HG03378 (cell line): ENCODE measurements around the gene B4GALT6.
A peak's percentile ranks its signal among the peaks of the same experiment; 100 is the strongest.

Experiments
- ATAC-seq: cut with Tn5 transposase; IDR thresholded peaks from one replicate; pipeline ENCODE4 v1.9.1; 2021; ENCODE audit warnings: mild to moderate bottlenecking, moderate library complexity; ENCODE audit not compliant: unreplicated experiment

The B4GALT6 gene

DNA sequence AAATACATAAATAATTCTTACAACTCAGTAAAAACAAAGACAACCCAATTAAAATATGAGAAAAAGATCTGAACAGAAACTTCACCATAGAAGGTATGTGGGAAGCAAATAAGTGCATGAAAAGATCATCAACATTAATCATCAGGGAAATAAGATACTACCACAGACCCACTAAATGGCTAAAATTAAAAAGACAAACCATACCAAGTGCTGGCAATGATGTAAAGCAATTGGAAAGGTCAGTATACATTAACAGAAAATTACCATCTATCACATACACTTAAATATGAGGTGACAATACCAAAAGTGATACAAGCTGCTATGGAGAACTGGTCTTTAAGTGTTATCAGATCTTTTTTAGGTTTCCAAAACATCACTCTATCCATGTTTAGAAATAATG is 48.0 kb downstream of the B4GALT6 start:
- ATAC-seq = no peak

DNA sequence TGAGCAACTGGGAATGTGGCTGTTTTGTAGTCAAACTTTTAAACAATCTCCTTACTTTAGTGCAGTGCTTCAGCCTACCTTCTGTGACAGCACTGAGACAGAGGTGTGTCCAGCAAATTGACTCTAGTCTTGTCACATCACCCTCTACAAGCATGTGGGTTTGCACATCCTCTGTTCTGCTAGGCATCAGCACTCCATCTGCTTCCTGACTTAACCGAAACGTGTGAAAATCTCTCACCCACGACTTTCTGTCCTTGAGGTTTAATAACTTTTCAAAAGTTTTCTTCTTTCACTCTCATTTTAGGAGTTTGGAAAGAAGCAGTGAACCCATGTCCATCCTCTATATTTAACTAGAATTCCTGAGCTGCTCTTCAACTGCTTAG is 50.1 kb downstream of the B4GALT6 start:
- ATAC-seq = peak; percentile 99

DNA sequence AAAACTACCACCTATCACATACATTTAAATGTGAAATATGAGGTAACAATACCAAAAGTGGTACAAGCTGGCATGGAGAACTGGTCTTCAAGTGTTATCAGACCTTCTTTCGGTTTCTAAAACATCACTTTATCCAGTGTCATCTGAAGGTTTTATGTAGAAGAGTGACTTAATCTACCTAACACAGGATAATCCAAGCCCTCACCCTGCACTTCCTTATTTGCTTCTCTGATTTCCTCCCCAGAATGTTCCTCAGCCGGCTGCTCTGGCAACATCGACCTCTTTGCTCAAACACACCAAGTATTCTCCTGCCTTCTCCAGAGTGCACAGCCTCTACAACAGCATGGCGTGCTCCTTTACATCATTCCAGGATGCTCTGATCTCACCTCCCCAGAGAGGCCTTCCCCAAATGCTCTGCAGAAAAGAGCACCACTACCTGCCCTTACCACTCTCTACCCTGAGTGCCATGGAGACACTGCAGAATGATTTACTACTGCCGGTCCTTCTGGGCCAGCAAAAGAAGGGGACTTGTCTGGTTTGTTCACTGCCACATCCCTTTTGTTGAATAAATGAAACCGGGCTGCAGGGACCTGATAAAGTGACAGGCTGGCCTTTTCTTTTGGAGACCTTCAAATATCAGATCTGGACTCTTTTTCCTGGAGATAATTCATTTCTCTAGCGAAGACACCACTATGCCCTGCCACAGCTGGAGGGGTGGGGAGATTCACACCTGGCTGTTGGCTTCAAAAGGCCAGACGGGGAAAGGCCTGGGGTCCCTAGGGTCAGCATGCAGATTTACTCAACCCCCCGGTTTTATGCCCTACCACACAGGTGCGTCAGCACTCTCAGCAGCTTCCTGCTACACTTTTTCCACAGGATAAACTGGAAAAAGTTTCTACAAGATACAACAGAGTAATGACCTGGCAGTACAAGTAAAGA is 50.7 kb downstream of the B4GALT6 start:
- ATAC-seq = peak; percentile 22

DNA sequence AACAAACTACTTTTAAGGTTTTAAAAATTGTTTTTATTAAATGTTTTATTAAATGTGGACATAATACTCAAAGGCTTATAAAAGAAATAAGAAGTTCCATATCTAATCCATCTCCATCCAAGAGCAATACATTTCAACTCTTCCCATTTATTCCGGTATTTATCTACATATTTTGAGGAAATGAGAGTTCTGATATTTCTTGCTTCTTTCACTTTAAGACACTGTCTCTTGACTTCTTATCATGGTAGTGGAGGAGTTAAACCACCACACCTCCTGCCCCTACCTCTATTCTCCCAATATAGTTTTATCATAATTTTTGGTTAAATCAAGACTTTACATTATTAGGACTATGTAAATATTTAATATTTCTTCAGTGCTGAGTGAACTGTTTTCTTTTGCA is 52.0 kb downstream of the B4GALT6 start:
- ATAC-seq = no peak

DNA sequence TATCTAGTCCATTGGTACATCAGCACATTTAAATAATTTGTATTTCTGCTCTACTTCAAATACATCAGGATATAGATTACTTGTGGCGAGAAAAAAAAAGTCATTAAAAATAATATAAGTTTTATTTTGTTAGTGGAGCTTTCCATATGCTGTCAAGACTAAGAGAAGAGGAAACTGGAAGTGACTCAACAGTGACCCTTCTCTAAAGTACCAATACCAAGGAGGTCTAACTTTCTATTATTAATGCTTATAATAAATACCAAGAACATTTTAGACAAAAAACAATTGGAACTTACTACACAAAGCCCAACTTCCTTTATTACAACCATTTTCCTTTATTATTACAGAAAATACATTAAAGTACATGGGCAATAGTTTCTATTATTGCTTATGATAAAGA is 52.9 kb downstream of the B4GALT6 start:
- ATAC-seq = no peak

DNA sequence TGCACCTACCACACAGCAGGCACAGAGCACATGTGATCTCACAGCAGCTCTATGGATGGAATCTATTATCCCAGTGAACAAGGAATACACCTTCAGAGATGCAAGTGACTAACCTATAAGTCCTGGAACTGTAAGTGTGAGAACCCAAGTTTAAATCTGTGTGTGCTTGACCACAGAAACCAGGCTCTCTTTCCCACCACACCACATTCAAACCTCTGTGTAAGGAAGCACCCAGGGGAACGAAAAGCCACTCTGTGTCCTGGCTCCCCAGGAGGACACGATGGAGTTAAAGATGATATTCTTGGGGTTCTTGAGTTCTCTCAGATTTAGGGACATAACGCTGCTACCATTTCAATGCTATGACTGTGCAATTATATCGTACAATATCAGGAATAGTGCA is 53.8 kb downstream of the B4GALT6 start:
- ATAC-seq = no peak

DNA sequence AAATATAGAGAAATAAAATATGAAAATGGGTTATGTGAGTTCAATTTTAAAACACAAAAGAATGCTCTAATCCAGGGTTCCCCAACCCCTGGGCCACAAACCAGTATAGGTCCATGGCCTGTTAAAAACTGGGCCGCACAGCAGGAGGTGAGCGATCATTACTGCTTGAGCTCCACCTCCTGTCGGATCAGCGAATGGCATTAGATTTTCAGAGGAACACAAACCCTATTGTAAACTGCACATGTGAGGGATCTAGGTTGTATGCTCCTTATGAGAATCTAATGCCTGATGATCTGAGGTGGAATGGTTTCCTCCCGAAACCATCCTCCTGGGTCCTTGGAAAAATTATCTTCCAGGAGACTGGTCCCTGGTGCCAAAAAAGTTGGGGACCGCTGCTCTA is 58.0 kb downstream of the B4GALT6 start:
- ATAC-seq = no peak

DNA sequence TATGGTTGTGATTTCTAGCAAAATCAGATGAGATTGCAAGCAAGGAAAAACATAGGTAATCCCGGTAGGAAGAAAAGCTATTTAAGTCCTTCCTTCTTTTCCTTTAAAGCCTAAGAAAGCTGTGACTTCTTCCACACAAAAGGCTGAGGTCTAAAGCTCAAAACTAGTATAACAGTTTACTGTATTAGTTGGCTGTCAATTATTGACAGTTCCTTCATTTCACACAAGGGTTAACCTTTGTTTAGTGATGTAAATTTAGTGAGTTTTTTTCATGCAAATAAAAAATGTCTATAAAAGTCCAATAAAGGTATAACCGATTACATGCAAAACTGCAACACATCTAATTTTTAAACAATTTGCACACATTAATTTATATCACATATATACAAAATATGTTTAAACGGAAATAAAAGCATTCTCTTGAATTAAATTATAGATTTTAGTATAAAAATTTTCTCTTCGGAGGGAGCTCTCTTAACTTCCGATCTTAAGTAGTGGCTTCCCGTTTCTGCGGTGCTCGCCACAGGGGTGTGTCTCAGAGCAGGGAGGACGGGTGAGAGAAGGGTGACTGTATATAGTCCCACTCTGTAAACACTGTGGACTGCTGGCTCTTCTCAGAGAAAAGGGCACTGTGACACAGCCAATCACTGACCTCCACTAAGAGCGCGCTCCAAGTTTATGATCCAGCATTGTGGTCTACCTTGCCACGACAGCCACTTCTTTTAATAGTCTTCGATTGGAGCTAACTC is 59.3 kb downstream of the B4GALT6 start:
- ATAC-seq = no peak

DNA sequence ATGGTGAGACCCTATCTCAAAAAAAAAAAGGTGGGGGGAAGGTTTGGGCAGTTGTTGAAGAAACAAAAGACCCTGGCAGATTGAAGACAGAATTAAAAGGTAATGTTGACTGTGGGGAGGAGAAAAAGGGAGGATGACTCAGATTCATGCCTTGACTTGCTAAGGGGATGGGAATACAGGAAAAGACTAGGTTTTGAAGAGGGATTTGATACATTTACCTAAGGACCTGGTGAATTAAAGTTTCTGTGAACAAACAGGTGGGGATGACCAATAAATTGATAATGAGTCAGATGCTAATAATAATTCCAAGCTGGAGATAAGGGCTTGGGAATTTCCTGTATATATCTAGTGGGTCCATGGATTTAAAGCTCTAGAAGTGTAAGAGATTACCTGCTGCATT is 65.1 kb downstream of the B4GALT6 start:
- no peak for ATAC-seq

DNA sequence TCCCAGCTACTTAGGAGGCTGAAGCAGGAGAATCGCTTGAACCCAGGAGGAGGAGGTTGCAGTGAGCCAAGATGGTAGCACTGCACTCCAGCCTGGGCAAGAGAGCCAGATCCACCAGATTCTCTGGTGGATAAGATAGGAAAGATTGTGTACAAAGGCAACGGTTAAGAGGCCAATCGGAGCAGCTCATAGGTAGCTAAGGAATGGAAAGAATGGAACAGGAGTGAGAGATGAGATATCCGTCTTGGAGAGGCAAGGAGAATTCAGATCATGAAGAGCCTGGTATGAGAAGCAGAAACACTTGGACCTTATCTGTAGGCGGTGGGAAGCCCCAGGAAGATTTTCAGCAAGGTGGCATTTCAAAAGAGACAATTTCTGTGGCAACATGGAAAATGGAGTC is 65.6 kb downstream of the B4GALT6 start:
- ATAC-seq = no peak

DNA sequence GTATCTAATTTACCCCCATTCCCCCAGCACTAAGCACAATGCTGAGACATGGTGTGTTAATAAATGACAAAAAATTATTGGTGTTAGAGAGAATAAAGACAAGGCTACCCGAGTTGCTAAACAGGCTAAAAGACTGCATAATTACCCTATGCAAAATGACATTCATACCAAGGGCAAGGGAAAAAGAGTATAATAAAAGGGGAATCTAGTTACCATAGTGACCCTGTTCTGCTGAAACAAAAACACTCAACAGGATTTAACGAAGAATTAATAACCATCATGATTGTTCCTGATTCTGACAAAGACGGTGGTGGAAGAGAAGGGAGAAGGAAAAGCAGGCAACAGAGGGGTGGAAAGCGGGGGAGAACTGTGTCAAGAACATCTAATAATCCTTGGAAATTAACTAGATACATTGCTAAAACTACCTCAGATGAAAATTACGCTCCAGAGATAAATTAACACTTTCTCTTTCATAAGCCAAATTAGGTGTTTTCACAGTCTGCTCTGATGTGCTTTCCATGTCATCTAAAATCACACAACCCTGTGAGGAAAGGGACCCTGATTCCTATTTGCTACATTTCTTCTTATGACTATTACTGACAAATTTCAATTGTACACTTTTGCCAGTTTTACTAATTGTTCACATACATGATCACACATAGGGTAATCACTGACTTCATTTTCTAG is 67.2 kb downstream of the B4GALT6 start:
- no peak for ATAC-seq

DNA sequence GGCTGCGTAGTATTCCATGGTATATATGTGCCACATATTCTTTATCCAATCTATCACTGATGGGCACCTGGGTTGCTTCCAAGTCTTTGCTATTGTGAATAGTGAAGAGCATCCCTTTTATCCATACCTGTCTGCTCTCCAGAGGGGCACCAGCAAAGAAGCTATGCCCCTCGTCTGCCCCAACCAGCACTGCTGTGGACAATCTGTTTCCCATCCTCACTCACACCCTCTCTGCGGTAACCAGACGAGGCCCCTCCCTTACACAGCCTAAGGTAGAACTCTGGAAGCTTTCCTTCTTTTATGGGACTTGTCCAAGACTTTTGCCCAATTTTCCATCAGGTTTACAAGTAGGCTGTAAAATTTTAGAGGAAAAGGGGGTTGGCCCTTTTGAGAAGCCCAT is 67.8 kb downstream of the B4GALT6 start:
- ATAC-seq = no peak

DNA sequence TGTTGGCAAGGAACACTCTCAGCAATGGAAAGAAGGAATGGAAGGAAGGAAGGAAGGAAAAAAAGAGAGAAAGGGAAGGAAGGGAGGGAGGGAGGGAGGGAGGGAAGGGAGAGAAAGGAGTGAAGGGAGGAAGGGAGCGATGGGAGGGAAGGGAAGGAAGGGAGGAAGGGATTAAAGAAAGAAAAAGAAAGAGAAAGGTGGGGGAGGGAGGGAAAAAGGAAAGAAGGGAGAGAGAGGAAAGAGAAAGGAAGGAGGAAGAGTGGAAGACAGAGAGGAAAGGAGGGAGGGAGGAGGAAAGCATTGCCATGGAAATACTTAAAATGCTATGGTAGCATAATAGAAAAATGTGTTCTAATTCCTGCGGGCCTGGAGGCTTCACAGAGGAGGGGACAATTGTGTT is 70.3 kb downstream of the B4GALT6 start:
- no peak for ATAC-seq

DNA sequence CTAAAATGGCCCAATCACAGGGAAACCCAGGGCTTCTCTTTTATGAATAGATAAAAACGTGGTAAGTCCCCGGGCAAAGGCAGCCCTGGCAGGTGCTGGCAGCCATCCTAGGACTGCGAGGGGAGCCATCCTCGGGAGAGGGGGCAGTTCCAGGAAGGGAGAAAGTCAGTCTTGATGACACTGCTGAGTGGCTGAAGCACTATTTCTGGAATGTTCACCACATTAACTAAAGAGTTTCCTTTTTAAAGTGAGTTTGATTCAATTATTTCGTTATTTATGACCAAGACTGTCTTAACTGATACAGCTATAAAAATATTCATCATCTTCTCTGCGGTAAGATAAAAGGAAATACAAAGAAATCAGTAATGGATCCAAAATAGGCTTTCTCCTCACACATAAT is 72.3 kb downstream of the B4GALT6 start:
- no peak for ATAC-seq

DNA sequence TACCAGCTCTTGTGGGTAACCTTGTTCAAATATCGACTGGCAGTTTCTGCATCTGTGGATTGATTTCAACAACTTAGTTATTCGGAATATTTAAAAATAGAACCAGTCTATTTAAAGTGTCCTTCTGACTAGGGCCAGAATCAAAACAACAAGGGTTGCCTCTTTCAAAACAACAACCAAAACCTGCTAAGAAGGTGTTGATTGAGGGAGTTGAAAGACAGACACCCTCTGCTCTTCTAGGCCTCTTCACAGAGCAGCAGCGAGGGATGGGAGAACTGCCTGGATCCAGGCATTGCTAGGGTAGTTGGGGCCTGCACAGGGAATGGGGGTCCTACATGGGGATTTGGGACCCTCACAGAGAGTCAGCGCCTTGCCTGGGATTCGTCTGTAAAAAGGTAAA is 72.9 kb downstream of the B4GALT6 start:
- ATAC-seq = no peak

DNA sequence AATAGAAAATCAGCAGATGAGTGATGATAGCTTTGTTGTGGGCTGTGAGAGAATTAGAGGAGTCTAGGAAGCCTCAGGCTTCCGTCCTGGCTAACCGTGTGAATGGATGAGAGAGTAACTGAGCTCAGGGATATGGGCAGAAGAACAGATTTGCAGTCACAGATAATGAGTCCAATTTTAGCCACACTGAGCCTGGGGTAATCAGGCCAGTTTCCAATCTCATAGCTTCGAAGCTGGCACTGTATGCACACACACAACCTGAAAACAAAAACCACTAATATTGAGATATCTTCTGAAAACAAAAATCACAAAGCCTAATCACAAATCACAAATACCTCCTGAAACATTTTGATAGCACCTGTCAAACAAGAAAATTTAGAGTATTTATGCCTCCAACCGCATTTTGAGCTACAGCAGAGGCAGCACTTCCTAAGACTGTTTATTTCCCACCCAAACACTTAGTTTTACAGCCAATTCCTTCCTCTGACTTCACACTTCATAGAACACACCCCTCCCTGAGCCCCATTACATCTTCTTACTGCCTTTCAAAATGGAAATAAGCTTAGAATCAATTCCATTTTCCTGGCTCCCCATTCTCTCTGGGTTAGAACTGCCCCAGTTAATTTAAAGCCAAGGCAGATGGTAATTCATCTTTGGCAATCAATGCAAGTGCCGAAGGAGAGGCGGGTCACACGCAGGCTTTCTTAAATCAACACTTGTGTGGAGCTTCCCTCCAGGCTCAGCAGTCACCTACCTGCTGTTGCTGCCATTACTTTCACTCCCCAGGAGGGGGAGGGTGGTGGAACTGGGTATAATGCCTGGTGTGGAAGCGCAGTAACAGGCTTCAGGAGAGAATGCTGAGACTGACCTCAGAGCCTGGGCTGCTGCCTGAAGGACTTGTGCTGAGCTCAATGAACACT is 73.8 kb downstream of the B4GALT6 start:
- peak; percentile 59 for ATAC-seq

DNA sequence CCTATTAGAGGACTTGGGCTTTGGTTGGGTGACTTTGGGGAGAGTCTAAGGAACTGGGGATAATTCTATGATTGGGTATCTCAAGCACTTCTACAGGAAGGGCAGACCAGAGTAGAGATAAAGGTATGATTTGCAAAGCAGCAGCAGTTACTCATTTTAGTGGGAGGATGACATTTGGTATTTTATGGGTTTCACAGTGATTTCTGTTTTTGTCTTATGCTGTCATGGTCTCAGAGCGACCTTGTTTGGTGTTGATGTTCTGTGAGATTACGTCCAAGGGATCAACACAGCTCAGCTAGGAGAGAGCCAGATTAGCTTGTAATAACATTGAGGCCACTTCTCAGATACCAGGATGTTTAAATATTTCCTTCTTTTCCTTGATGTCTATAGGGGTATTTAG is 74.5 kb downstream of the B4GALT6 start:
- ATAC-seq = no peak

DNA sequence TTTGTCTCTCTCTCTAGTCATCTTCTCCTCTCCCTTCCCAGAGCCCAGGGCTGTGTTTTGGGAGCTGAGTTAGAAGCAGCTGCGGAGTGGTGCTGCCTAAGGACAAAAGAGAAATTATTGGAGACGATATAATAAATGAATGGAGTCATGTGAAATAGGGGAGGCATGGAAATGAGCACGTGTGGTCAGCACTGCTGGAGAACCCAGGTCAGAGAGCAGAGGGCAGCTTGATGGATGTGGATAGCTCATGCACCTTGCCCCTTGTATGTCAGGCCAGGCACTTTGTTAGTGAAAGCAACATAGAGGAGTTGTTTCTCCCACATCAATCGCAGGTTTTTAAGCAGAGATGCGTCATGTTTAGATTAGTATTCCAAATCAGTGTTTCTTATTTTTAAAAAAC is 77.0 kb downstream of the B4GALT6 start:
- no peak for ATAC-seq

DNA sequence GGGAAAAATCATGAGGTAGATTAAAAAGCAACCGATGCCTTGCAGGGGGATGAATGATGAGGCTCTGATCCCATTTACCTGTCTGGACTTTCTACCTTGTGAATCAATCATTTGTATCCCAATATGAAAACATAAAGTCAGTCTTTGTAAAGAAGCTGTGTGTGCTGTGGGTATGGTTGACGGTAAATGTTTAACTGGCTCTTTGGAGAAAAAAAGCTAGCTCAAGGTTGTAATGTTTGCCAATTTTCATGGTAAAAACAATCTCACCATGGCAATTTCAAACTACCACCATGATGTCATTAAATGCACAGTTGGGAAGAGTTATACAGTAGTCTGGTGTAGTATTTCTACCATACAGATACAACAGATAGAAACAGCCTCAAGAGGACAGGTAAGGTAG is 78.1 kb downstream of the B4GALT6 start:
- ATAC-seq = no peak

DNA sequence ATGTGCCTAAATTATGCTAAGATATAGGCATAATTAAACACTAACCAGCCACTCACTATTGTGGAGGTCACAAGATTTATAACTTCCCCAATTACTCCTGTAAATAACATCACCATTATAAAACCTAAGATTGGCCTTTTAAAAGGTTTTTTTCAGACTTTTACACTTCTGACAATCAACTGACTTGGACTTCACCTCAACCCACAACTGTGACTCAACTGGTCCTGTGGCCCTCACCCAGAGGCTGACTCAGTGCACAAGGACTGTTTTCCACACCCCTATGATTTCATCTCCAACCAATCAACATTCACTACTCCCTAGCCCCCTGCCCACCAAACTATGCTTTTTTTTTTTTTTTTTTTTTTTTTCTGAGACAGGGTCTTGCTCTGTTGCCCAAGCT is 81.1 kb downstream of the B4GALT6 start:
- no peak for ATAC-seq
